ENCODE results near the gene TRIP12.

Gene TRIP12

DNA sequence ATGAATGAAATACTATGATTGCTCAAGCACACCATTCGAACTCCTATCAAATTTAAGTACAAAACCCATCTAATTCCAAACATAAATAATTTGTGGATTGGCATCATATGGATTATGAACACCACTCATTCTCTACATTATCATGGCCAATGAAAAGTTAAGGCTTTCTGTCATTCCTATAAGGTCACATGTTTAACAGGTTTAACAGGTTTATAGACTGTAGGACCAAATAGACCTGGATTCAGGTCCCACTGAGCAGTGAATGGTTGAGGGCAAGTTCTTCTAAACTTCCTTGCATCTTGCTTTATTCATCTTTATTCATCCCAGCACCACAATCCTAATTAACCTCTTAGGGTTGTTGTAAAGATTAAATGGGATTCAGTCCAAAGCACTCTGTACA is 33.9 kb upstream of the TRIP12 start:
- H3K27ac ChIP-seq: no peak overlapping the region
- no peaks in the 10 kb centered on the region for H3K27me3 ChIP-seq
- no peaks in the 10 kb centered on the region for H3K36me3 ChIP-seq
- H3K4me3 ChIP-seq (ENCODE audit: low read depth in 1 of 2, low read length in 1 of 2): no peak overlapping the region
- no peaks in the 10 kb centered on the region for H3K9me3 ChIP-seq
- H3K4me1 ChIP-seq (ENCODE audit: control insufficient read depth in 1 of 2, insufficient read depth in 1 of 2, low read depth in 1 of 2, low read length in 1 of 2): no peaks in the 10 kb centered on the region
- TF ChIP-seq, protein P1, sequence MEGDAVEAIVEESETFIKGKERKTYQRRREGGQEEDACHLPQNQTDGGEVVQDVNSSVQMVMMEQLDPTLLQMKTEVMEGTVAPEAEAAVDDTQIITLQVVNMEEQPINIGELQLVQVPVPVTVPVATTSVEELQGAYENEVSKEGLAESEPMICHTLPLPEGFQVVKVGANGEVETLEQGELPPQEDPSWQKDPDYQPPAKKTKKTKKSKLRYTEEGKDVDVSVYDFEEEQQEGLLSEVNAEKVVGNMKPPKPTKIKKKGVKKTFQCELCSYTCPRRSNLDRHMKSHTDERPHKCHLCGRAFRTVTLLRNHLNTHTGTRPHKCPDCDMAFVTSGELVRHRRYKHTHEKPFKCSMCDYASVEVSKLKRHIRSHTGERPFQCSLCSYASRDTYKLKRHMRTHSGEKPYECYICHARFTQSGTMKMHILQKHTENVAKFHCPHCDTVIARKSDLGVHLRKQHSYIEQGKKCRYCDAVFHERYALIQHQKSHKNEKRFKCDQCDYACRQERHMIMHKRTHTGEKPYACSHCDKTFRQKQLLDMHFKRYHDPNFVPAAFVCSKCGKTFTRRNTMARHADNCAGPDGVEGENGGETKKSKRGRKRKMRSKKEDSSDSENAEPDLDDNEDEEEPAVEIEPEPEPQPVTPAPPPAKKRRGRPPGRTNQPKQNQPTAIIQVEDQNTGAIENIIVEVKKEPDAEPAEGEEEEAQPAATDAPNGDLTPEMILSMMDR (IDR thresholded peaks at IDR 0.05): no peak

DNA sequence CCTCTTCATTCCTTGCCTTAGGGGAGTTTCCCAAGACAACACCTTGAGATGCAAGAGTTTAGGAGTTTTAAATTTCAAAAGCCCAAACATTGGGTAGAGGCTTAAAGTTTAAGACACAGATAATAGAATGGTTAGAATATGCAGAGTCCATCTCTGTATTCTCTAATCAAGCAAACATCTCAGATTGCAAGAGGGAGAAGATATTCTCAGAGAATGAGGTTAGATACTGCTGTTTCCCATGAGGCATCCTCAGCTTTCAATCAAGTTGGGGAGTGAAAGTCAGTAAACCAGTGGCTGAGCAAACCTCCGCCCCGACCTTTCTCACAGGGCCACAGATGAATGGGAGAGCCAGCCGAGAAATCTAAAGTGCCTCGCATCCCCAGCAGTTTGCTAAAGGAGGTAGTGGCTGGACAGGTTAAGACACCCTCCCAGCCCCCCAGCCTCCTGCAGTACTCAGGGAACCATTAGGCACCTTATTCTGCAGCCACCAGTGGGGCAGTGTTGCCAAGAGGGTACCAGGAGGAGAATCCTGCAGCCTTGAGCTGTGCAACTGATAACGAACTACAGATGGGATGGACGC is 30.5 kb upstream of the TRIP12 start:
- H3K4me1 ChIP-seq (ENCODE audit: control insufficient read depth in 1 of 2, insufficient read depth in 1 of 2, low read depth in 1 of 2, low read length in 1 of 2): no peaks in the 10 kb centered on the region
- no peak overlapping the region for H3K4me3 ChIP-seq (ENCODE audit: low read depth in 1 of 2, low read length in 1 of 2)
- H3K9me3 ChIP-seq: no peaks in the 10 kb centered on the region
- no peaks in the 10 kb centered on the region for H3K27me3 ChIP-seq
- H3K36me3 ChIP-seq: no peaks in the 10 kb centered on the region
- TF ChIP-seq, protein P1 (IDR thresholded peaks at IDR 0.05): no peak
- no peak overlapping the region for H3K27ac ChIP-seq

DNA sequence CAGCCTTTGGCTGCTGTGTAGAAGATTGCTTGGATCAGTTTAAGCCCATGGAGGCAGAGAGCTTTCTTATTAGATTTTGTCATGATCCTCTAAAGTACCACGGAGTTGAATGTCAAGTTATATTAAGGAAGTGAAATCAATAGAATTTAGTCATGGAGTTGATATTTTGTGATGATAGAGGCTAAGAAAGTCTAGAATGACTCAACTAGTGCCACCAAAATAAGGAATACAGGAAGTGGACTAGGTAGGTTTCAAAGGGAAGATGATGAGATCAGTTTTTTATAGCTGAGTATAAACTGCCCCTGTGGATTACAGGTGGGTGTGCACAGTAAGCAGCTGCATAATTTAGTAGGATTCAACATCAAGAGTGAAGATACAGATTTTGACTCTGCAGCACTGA is 25.7 kb upstream of the TRIP12 start:
- no peaks in the 10 kb centered on the region for H3K27me3 ChIP-seq
- TF ChIP-seq, protein P1 (IDR thresholded peaks at IDR 0.05): no peak
- H3K27ac ChIP-seq: no peak overlapping the region
- H3K36me3 ChIP-seq: no peaks in the 10 kb centered on the region
- H3K4me1 ChIP-seq (ENCODE audit: control insufficient read depth in 1 of 2, insufficient read depth in 1 of 2, low read depth in 1 of 2, low read length in 1 of 2): no peaks in the 10 kb centered on the region
- no peak overlapping the region for H3K4me3 ChIP-seq (ENCODE audit: low read depth in 1 of 2, low read length in 1 of 2)
- H3K9me3 ChIP-seq: no peaks in the 10 kb centered on the region

DNA sequence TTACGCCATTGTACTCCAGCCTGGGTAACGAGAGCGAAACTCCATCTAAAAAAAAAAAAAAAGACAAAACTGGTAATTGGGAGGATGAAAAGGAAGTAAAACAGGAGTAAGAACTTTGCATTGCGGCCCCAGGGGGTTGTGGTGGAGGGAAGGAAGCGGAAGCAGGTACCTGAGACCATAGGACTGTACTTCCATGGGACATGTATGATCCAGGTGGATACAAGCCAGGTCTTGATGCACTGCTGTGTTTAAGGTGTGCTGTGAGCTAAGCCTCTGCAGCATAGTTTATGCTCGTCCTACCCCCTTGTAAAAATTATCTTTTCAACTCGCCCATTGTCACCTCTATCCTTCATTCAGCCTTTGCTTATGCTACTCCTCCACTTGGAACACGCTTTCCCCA is 24.2 kb upstream of the TRIP12 start:
- no peaks in the 10 kb centered on the region for H3K36me3 ChIP-seq
- H3K4me3 ChIP-seq (ENCODE audit: low read depth in 1 of 2, low read length in 1 of 2): no peak overlapping the region
- no peak overlapping the region for H3K27ac ChIP-seq
- H3K4me1 ChIP-seq (ENCODE audit: control insufficient read depth in 1 of 2, insufficient read depth in 1 of 2, low read depth in 1 of 2, low read length in 1 of 2): no peaks in the 10 kb centered on the region
- TF ChIP-seq, protein P1 (IDR thresholded peaks at IDR 0.05): no peak
- no peaks in the 10 kb centered on the region for H3K27me3 ChIP-seq
- H3K9me3 ChIP-seq: no peaks in the 10 kb centered on the region

DNA sequence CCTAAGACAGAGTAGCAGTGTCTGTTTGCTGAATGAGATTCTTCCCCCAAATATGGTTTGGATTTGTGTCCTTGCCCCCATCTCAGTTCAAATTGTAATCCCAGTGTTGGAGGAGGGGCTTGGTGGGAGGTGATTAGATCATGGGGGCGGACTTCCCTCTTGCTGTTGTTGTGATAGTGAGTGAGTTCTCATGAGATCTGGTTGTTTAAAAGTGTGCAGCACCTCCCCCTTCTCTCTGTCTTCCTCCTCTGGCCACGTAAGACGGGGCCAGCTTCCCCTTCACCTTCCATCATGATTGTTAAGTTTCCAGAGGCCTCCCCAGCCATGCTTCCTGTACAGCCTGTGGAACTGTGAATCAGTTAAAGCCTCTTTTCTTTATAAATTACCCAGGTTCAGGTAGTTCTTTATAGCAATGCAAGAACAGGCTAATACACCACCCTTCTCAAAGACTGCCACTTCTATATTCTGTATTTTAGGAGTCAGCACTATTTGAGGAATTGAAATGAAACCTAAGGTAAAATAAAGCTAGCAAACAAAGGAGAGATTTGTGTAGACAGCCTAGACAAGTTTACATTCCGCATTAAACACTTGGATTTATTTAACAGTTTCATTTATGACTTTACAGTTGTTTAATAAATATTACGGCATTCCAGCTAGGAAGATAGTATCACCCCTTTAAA is 22.1 kb upstream of the TRIP12 start:
- Histone ChIP-seq H3K27ac (no peak overlapping the region), H3K4me1 (ENCODE audit: control insufficient read depth in 1 of 2, insufficient read depth in 1 of 2, low read depth in 1 of 2, low read length in 1 of 2) (no peaks in the 10 kb centered on the region), H3K4me3 (ENCODE audit: low read depth in 1 of 2, low read length in 1 of 2) (no peak overlapping the region), H3K9me3 (no peaks in the 10 kb centered on the region), H3K36me3 (no peaks in the 10 kb centered on the region), H3K27me3 (no peaks in the 10 kb centered on the region)
- TF ChIP-seq, protein P1 (IDR thresholded peaks at IDR 0.05): no peak

All from neutrophil (primary cell).